Lower lobe of right lung (tissue), 2 donors: Measurements from ENCODE around the gene FAM227A. TPM values are rescaled to one million over a fixed set of nuclear protein-coding genes. Genes with fewer than 3 reads are reported as not detected.

Experiments used
- ATAC-seq, 2 donors: fragments of 200-7000 bp; cut with Tn5 transposase; one replicate each; pipeline ENCODE4 v1.9.1; 2020 to 2022; ENCODE audit warnings: mild to moderate bottlenecking in 2 of 2, moderate library complexity in 2 of 2
- DNase-seq: peaks from one replicate; pipeline ENCODE4 v3.0.0-alpha.2; 2020
- H3K27ac ChIP-seq: fragments of 200-600 bp; one replicate; pipeline ENCODE4 v1.8.0; 2022
- H3K27me3 ChIP-seq: fragments of 200-600 bp; one replicate; pipeline ENCODE4 v1.8.0; 2022; ENCODE audit warnings: low read depth
- H3K36me3 ChIP-seq: fragments of 200-600 bp; one replicate; pipeline ENCODE4 v1.8.0; 2022; ENCODE audit warnings: mild to moderate bottlenecking
- H3K4me1 ChIP-seq: fragments of 200-600 bp; one replicate; pipeline ENCODE4 v1.8.0; 2022
- H3K4me3 ChIP-seq: fragments of 200-600 bp; one replicate; pipeline ENCODE4 v1.8.0; 2022; ENCODE audit warnings: mild to moderate bottlenecking
- H3K9me3 ChIP-seq: fragments of 200-600 bp; one replicate; pipeline ENCODE4 v1.8.0; 2022
- intact Hi-C: fragments of 100-400 bp; cut with DNase I; formaldehyde crosslinking; loops from one replicate; pipeline ENCODE4 v1.11.0; 2022
- total RNA-seq: library from RNA; stranded (reverse); fragmentation: NEBNext Ultra II Directional; extraction: Animal tissue kit (Norgen Biotek cat#: 25700); gene quantifications from one replicate; pipeline ENCODE4 v1.2.1, GENCODE V29; 2021
- TF ChIP-seq, protein P1 (sequence below): fragments of 200-600 bp; IDR thresholded peaks from one replicate; pipeline ENCODE4 v1.8.0; 2022; ENCODE audit warnings: antibody characterized with exemption, mild to moderate bottlenecking
- donor health status: DM: no; HTN: yes; CAD: no; lungs with severe emphysema.

FAM227A gene
- total RNA-seq, 1 donor from 2014 or later = 3.4 TPM

DNA sequence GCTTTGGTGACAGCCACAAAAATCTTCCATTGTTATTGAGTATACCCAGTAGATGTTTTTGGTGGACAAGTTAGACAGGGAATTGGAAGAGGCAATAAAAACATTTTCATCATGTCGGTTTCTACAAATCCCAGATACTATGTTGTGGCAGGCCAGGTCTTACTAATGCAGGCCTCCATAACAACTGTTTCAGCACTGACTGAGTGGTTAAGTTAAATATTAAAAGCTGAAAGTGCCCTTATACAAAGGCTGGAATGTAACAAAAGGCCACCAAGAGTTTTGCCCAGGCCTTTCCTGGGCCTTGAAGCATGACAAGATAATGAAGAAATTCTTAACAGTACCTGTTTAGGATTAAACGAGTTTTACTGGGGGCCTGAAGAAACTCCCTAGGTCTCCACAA, 115.5 kb downstream of the FAM227A start:
- Histone ChIP-seq H3K4me1 (no peaks in the 10 kb centered on the region), H3K27ac (no peak overlapping the region), H3K9me3 (no peaks in the 10 kb centered on the region), H3K36me3 (no peaks in the 10 kb centered on the region), H3K4me3 (no peak overlapping the region), H3K27me3 (no peaks in the 10 kb centered on the region)
- TF ChIP-seq, protein P1, sequence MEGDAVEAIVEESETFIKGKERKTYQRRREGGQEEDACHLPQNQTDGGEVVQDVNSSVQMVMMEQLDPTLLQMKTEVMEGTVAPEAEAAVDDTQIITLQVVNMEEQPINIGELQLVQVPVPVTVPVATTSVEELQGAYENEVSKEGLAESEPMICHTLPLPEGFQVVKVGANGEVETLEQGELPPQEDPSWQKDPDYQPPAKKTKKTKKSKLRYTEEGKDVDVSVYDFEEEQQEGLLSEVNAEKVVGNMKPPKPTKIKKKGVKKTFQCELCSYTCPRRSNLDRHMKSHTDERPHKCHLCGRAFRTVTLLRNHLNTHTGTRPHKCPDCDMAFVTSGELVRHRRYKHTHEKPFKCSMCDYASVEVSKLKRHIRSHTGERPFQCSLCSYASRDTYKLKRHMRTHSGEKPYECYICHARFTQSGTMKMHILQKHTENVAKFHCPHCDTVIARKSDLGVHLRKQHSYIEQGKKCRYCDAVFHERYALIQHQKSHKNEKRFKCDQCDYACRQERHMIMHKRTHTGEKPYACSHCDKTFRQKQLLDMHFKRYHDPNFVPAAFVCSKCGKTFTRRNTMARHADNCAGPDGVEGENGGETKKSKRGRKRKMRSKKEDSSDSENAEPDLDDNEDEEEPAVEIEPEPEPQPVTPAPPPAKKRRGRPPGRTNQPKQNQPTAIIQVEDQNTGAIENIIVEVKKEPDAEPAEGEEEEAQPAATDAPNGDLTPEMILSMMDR = no peak
- DNase-seq = no peak
- intact Hi-C loops = no loop called here
- peak in 1 of 2 donors; percentile 29 for ATAC-seq

GRCh38 chr22:38531251-38531938, 124.8 kb downstream of the FAM227A start:
- H3K9me3 ChIP-seq = no peaks in the 10 kb centered on the region
- no peak overlapping the region for H3K4me3 ChIP-seq
- TF ChIP-seq, protein P1 = no peak
- intact Hi-C loops = no loop called here
- ATAC-seq (no peak), DNase-seq (no peak)
- no peaks in the 10 kb centered on the region for H3K27me3 ChIP-seq
- no peaks in the 10 kb centered on the region for H3K36me3 ChIP-seq
- H3K27ac ChIP-seq = no peak overlapping the region
- H3K4me1 ChIP-seq = no peaks in the 10 kb centered on the region

Other genes starting within 250 kb of the FAM227A start
- not detected for gene KCNJ4, start 201.2 kb downstream of the FAM227A start, total RNA-seq
- 8.3 TPM for gene KDELR3, start 188.3 kb downstream of the FAM227A start, total RNA-seq
- gene DDX17, start 150.1 kb downstream of the FAM227A start, total RNA-seq = 457 TPM
- 0.97 TPM for gene DMC1, start 86.2 kb downstream of the FAM227A start, total RNA-seq
- 30.8 TPM for gene CBY1, start 246 bp upstream of the FAM227A start, total RNA-seq
- gene TOMM22, start 25.6 kb upstream of the FAM227A start, total RNA-seq = 42.2 TPM
- 44.7 TPM for gene JOSD1, start 44.6 kb upstream of the FAM227A start, total RNA-seq
- gene GTPBP1, start 49.6 kb upstream of the FAM227A start, total RNA-seq = 66.7 TPM
- 209 TPM for gene SUN2, start 99.6 kb upstream of the FAM227A start, total RNA-seq
- 21.3 TPM for gene DNAL4, start 137.8 kb upstream of the FAM227A start, total RNA-seq
- gene NPTXR, start 187.6 kb upstream of the FAM227A start, total RNA-seq = 5.1 TPM
- gene CBX6, start 215.8 kb upstream of the FAM227A start, total RNA-seq = 54.7 TPM